CD8-positive, alpha-beta memory T cell (primary cell): ENCODE measurements around the gene ST6GALNAC3. TPM values are rescaled to one million over a fixed set of nuclear protein-coding genes. Genes with fewer than 3 reads are reported as not detected.

Experiments
- CTCF ChIA-PET: fragments of 350-600 bp; sonication (Branson Sonifier 250); formaldehyde crosslinking; loops from one replicate; lab custom pipeline; 2021; ENCODE audit warnings: antibody characterized with exemption; lab: Charles Lee
- POLR2A ChIA-PET: fragments of 350-600 bp; sonication (Branson Sonifier 250); formaldehyde crosslinking; loops from one replicate; lab custom pipeline; 2021; ENCODE audit warnings: antibody characterized with exemption; lab: Charles Lee
- DNase-seq, 5 donors: peaks; one replicate each; pipeline versions ENCODE4 v3.0.0 to v3.0.0-alpha.2; 2020 to 2022; ENCODE audit warnings: mixed read lengths in 1 of 5
- H3K27ac ChIP-seq: one replicate; pipeline ENCODE4 v1.7.0; 2013; ENCODE audit warnings: low read depth, mild to moderate bottlenecking, low read length, moderate library complexity
- H3K27me3 ChIP-seq: 2 replicates; pipeline ENCODE4 v1.7.0; 2013; ENCODE audit warnings: low read length, mild to moderate bottlenecking; ENCODE audit not compliant: insufficient read depth, poor library complexity, severe bottlenecking
- H3K36me3 ChIP-seq: 2 replicates; pipeline ENCODE4 v1.7.0; 2013; ENCODE audit warnings: mild to moderate bottlenecking, low read length, moderate library complexity; ENCODE audit not compliant: insufficient read depth
- H3K4me1 ChIP-seq: 2 replicates; pipeline ENCODE4 v1.7.0; 2013; ENCODE audit warnings: mild to moderate bottlenecking, low read length, moderate library complexity; ENCODE audit not compliant: insufficient read depth
- H3K4me3 ChIP-seq: 2 replicates; pipeline ENCODE4 v1.7.0; 2013; ENCODE audit warnings: mild to moderate bottlenecking, low read length
- H3K9me3 ChIP-seq: 2 replicates; pipeline ENCODE4 v1.7.0; 2013; ENCODE audit warnings: mild to moderate bottlenecking, low read length
- H3K27ac Mint-ChIP-seq, 8 donors: one replicate each; pipeline ENCODE4 v1.8.0; 2020 to 2021; ENCODE audit warnings: mixed read lengths in 8 of 8, mild to moderate bottlenecking in 6 of 8, inconsistent platforms in 3 of 8, moderate library complexity in 3 of 8
- H3K27me3 Mint-ChIP-seq, 2 donors: one replicate each; pipeline ENCODE4 v1.8.0; 2020 to 2021; ENCODE audit warnings: mixed read lengths in 2 of 2, mild to moderate bottlenecking in 1 of 2, moderate library complexity in 1 of 2
- H3K36me3 Mint-ChIP-seq, 3 donors: one replicate each; pipeline ENCODE4 v1.8.0; 2020 to 2021; ENCODE audit warnings: mixed read lengths in 3 of 3, inconsistent platforms in 1 of 3, mild to moderate bottlenecking in 1 of 3
- H3K4me1 Mint-ChIP-seq, 3 donors: one replicate each; pipeline ENCODE4 v1.8.0; 2020 to 2021; ENCODE audit warnings: mixed read lengths in 3 of 3, inconsistent platforms in 1 of 3, mild to moderate bottlenecking in 1 of 3
- H3K4me3 Mint-ChIP-seq, 7 donors: one replicate each; pipeline ENCODE4 v1.8.0; 2020 to 2021; ENCODE audit warnings: mixed read lengths in 7 of 7, mild to moderate bottlenecking in 6 of 7, moderate library complexity in 4 of 7, inconsistent platforms in 2 of 7
- H3K9me3 Mint-ChIP-seq, 5 donors: one replicate each; pipeline ENCODE4 v1.8.0; 2020 to 2022; ENCODE audit warnings: mixed read lengths in 5 of 5, mild to moderate bottlenecking in 3 of 5, moderate library complexity in 2 of 5, inconsistent platforms in 1 of 5
- polyA plus RNA-seq: library from polyadenylated mRNA; unstranded; fragments of 300-500 nt; fragmentation: Illumina TruSeq; gene quantifications from one replicate; pipeline ENCODE4 v1.2.3, GENCODE V29; 2021
- total RNA-seq, 2 experiments: library from RNA; stranded (reverse); gene quantifications; one replicate each; pipeline ENCODE4 v1.2.3, GENCODE V29; 2021

ST6GALNAC3 gene
- total and polyA plus RNA-seq, 3 experiments from 2014 or later, result 0.33 to 1.8 TPM; not detected in 1

GRCh38 chr1:76622774-76623528 lies 548.4 kb downstream of the ST6GALNAC3 start:
- H3K27ac Mint-ChIP-seq, result no peak overlapping the region

DNA sequence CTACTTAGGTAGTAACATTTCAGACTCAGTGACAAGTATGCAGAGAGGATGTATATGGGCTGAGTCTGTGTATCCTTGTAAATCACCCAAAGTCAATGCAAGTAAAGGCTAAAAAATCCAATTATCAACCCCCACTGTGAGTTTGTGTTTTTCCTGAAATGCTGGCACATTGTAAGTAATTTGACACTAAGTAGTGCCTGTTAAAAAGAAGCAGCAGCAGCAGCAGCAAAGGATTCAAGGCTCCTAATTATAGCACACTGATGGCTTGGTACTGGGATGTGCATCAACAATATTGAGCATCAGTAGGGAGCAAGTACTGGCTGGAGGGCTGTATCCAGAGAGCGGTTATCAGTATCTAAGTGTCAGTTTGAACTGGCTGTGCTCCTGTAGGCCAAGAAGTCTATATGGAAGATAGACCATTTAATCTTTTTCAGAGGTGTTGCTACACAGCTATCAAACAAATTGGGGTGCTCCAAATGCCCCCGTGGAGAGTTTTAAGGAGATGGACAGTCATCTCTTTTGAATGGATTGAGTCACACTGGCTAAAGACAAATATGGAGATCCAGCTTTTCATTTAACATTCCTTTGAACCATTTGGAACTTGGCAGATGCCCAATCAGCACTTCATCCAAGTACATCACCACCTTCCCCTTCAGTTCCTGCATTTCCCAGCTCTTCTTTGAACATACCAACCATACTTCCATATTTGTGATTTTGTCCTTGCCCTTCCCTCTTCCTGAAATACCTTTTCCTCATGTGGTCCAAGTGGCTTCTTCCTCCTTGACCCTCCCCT lies 551.5 kb downstream of the ST6GALNAC3 start:
- Mint-ChIP-seq H3K4me1 (no peaks in the 10 kb centered on the region), H3K9me3 (peaks cover 0 to 2% (median 0%) of the 10 kb centered on the region in 5 donors), H3K27me3 (no peaks in the 10 kb centered on the region), H3K36me3 (no peaks in the 10 kb centered on the region), H3K4me3 (no peak overlapping the region), H3K27ac (no peak overlapping the region)
- Histone ChIP-seq H3K27ac (no peak overlapping the region), H3K4me1 (no peaks in the 10 kb centered on the region), H3K27me3 (no peaks in the 10 kb centered on the region), H3K4me3 (no peak overlapping the region), H3K9me3 (no peaks in the 10 kb centered on the region), H3K36me3 (no peaks in the 10 kb centered on the region)
- POLR2A ChIA-PET, result no interaction called here
- DNase-seq, result no peak
- CTCF ChIA-PET, result no interaction called here

More at GRCh38 chr1:76622774-76623528, 548.4 kb downstream of the ST6GALNAC3 start:
- Mint-ChIP-seq H3K4me1 (no peaks in the 10 kb centered on the region), H3K27me3 (no peaks in the 10 kb centered on the region), H3K36me3 (no peaks in the 10 kb centered on the region), H3K4me3 (no peak overlapping the region), H3K9me3 (no peaks in the 10 kb centered on the region)
- Histone ChIP-seq H3K4me3 (no peak overlapping the region), H3K27me3 (no peaks in the 10 kb centered on the region), H3K9me3 (no peaks in the 10 kb centered on the region), H3K36me3 (no peaks in the 10 kb centered on the region), H3K4me1 (no peaks in the 10 kb centered on the region), H3K27ac (no peak overlapping the region)
- ChIA-PET CTCF (no interaction called here), POLR2A (no interaction called here)
- no peak for DNase-seq

DNA sequence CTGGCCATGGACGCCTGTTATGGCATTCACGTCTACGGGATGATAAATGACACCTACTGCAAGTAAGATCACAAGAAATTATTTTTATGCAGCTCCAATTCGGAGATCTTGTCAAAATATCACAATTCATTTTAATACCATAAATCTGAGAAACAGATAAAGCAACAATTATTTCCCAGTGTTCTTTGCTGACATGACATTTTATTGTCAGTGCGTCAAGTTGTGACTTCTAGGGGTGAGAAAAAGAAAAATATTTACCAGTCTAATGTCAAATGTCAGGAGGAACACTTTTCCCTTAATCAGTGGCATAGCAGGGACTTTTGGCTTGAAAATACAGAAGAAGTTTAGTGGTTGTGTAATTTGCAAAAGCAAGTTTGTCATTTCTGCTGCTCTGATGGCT lies 553.0 kb downstream of the ST6GALNAC3 start:
- no peaks in the 10 kb centered on the region for H3K4me1 ChIP-seq
- CTCF ChIA-PET, result no interaction called here
- H3K4me3 Mint-ChIP-seq, result no peak overlapping the region
- H3K27me3 Mint-ChIP-seq, result no peaks in the 10 kb centered on the region
- no peak for DNase-seq
- H3K27me3 ChIP-seq, result no peaks in the 10 kb centered on the region
- H3K36me3 ChIP-seq, result no peaks in the 10 kb centered on the region
- no peaks in the 10 kb centered on the region for H3K36me3 Mint-ChIP-seq
- H3K27ac Mint-ChIP-seq, result no peak overlapping the region
- H3K4me1 Mint-ChIP-seq, result no peaks in the 10 kb centered on the region
- POLR2A ChIA-PET, result no interaction called here
- H3K27ac ChIP-seq, result no peak overlapping the region
- no peak overlapping the region for H3K4me3 ChIP-seq
- no peaks in the 10 kb centered on the region for H3K9me3 ChIP-seq
- peaks cover 0 to 2% (median 0%) of the 10 kb centered on the region in 5 donors for H3K9me3 Mint-ChIP-seq

DNA sequence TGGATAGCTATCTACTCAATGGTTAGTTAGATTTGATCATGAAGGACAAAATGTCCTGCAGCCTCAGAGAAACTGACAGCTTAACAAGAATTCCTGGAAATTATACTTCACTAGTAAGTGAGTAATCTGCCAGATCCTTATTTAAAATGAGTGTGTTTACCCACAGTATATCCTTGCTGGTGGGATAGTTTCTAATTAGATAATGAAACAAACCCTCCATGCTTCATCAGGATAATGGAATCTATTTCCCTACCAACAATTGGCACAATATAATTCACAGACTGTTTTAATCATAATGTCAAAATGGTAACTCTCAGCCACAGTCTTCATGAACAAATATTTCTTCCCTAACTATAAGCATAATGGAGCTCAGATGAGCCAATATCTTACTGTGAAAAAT lies 553.4 kb downstream of the ST6GALNAC3 start:
- Mint-ChIP-seq H3K9me3 (peaks cover 0 to 2% (median 0%) of the 10 kb centered on the region in 5 donors), H3K36me3 (no peaks in the 10 kb centered on the region), H3K27me3 (no peaks in the 10 kb centered on the region), H3K27ac (no peak overlapping the region), H3K4me1 (no peaks in the 10 kb centered on the region), H3K4me3 (no peak overlapping the region)
- no peaks in the 10 kb centered on the region for H3K4me1 ChIP-seq
- CTCF ChIA-PET, result no interaction called here
- no peak overlapping the region for H3K27ac ChIP-seq
- no peaks in the 10 kb centered on the region for H3K9me3 ChIP-seq
- POLR2A ChIA-PET, result no interaction called here
- H3K27me3 ChIP-seq, result no peaks in the 10 kb centered on the region
- H3K4me3 ChIP-seq, result no peak overlapping the region
- no peak for DNase-seq
- H3K36me3 ChIP-seq, result no peaks in the 10 kb centered on the region

GRCh38 chr1:76632136-76632535 lies 557.6 kb downstream of the ST6GALNAC3 start:
- Histone ChIP-seq H3K27ac (no peak overlapping the region), H3K4me3 (no peak overlapping the region), H3K4me1 (no peaks in the 10 kb centered on the region), H3K9me3 (no peaks in the 10 kb centered on the region), H3K36me3 (no peaks in the 10 kb centered on the region), H3K27me3 (no peaks in the 10 kb centered on the region)
- H3K27ac Mint-ChIP-seq, result no peak overlapping the region
- H3K4me3 Mint-ChIP-seq, result no peak overlapping the region
- no peak for DNase-seq
- POLR2A ChIA-PET, result no interaction called here
- H3K27me3 Mint-ChIP-seq, result no peaks in the 10 kb centered on the region
- peaks cover 0 to 4% (median 0%) of the 10 kb centered on the region in 3 donors for H3K4me1 Mint-ChIP-seq
- peaks cover 0 to 2% (median 0%) of the 10 kb centered on the region in 5 donors for H3K9me3 Mint-ChIP-seq
- CTCF ChIA-PET, result no interaction called here
- H3K36me3 Mint-ChIP-seq, result no peaks in the 10 kb centered on the region

GRCh38 chr1:76635784-76636183 lies 561.2 kb downstream of the ST6GALNAC3 start:
- no peaks in the 10 kb centered on the region for H3K27me3 ChIP-seq
- no peak overlapping the region for H3K27ac ChIP-seq
- H3K4me3 Mint-ChIP-seq, result peak overlapping the region in 1 of 7 donors; percentile 20
- no peak for DNase-seq
- peaks cover 0 to 4% (median 0%) of the 10 kb centered on the region in 3 donors for H3K4me1 Mint-ChIP-seq
- H3K27ac Mint-ChIP-seq, result no peak overlapping the region
- no peaks in the 10 kb centered on the region for H3K4me1 ChIP-seq
- ChIA-PET POLR2A (no interaction called here), CTCF (no interaction called here)
- H3K4me3 ChIP-seq, result no peak overlapping the region
- H3K36me3 ChIP-seq, result no peaks in the 10 kb centered on the region
- H3K9me3 Mint-ChIP-seq, result peaks cover 0 to 2% (median 0%) of the 10 kb centered on the region in 5 donors
- H3K9me3 ChIP-seq, result no peaks in the 10 kb centered on the region
- H3K27me3 Mint-ChIP-seq, result peaks cover 0 to 1% of the 10 kb centered on the region in 2 donors
- no peaks in the 10 kb centered on the region for H3K36me3 Mint-ChIP-seq

- POLR2A ChIA-PET, result no interaction called here
- H3K36me3 Mint-ChIP-seq, result no peaks in the 10 kb centered on the region
- no peak overlapping the region for H3K27ac Mint-ChIP-seq
Observed at GRCh38 chr1:76639181-76639580, 564.6 kb downstream of the ST6GALNAC3 start.

DNA sequence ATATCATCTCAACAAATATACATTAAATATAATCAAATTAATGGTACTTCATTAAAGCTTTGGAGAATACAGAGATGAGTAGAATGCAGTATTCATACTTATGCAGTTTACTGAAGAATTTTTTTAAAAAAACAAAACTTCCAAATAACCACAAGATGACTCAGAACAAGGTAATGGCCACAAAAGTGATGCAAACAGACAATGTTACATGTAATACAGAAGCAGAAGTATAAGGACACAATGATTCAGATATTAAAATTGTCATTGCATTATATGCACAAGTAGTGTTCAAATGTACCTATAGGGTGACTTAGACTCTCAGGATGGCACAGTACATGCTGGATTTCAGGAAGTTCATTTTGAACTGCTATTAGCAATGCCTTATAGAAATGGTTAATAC lies 565.5 kb downstream of the ST6GALNAC3 start:
- CTCF ChIA-PET, result no interaction called here
- peaks cover 0 to 4% (median 0%) of the 10 kb centered on the region in 3 donors for H3K4me1 Mint-ChIP-seq
- no peaks in the 10 kb centered on the region for H3K4me1 ChIP-seq
- DNase-seq, result no peak
- H3K36me3 ChIP-seq, result no peaks in the 10 kb centered on the region
- no peaks in the 10 kb centered on the region for H3K36me3 Mint-ChIP-seq
- no peak overlapping the region for H3K4me3 ChIP-seq
- H3K9me3 ChIP-seq, result no peaks in the 10 kb centered on the region
- POLR2A ChIA-PET, result no interaction called here
- no peaks in the 10 kb centered on the region for H3K27me3 ChIP-seq
- H3K4me3 Mint-ChIP-seq, result no peak overlapping the region
- H3K27ac ChIP-seq, result no peak overlapping the region
- H3K27me3 Mint-ChIP-seq, result peaks cover 0 to 1% of the 10 kb centered on the region in 2 donors
- H3K9me3 Mint-ChIP-seq, result peaks cover 0 to 2% (median 0%) of the 10 kb centered on the region in 5 donors
- no peak overlapping the region for H3K27ac Mint-ChIP-seq

More at GRCh38 chr1:76639181-76639580, 564.6 kb downstream of the ST6GALNAC3 start:
- Histone ChIP-seq H3K27me3 (no peaks in the 10 kb centered on the region), H3K27ac (no peak overlapping the region), H3K4me3 (no peak overlapping the region), H3K36me3 (no peaks in the 10 kb centered on the region), H3K9me3 (no peaks in the 10 kb centered on the region), H3K4me1 (no peaks in the 10 kb centered on the region)
- no peaks in the 10 kb centered on the region for H3K9me3 Mint-ChIP-seq
- CTCF ChIA-PET, result no interaction called here
- peaks cover 0 to 1% of the 10 kb centered on the region in 2 donors for H3K27me3 Mint-ChIP-seq
- H3K4me3 Mint-ChIP-seq, result no peak overlapping the region
- peaks cover 0 to 4% (median 0%) of the 10 kb centered on the region in 3 donors for H3K4me1 Mint-ChIP-seq
- no peak for DNase-seq
